ENCODE measurements around the gene TNFSF9.
"Not testable (repeated sequence)": the region's sequence is repeated elsewhere in the genome, so short reads cannot be mapped to it uniquely, and the experiment has no call there.

Gene TNFSF9

GRCh38 chr19:6564393-6564792 is 33.6 kb downstream of the TNFSF9 start:
- no peak for DNase-seq (ENCODE audit: low spot score)
- in situ Hi-C loops (cut with MboI; ENCODE audit: low sequenced_read_pairs, unreplicated experiment) = no loop called here
- no peak for TF ChIP-seq CTCF (IDR thresholded peaks at IDR 0.05; ENCODE audit: borderline replicate concordance, control extremely low read depth, extremely low read depth, insufficient read depth, missing control alignments)

- in situ Hi-C loops (cut with MboI; ENCODE audit: low sequenced_read_pairs, unreplicated experiment); DNase-seq (ENCODE audit: low spot score): not testable (repeated sequence)
These were observed 35.9 kb downstream of the TNFSF9 start for GRCh38 chr19:6566727-6567126.

GRCh38 chr19:6568010-6568526 is 37.2 kb downstream of the TNFSF9 start:
- in situ Hi-C loops (cut with MboI; ENCODE audit: low sequenced_read_pairs, unreplicated experiment) = no loop called here
- no peak for TF ChIP-seq CTCF (IDR thresholded peaks at IDR 0.05; ENCODE audit: borderline replicate concordance, control extremely low read depth, extremely low read depth, insufficient read depth, missing control alignments)
- no peak for DNase-seq (ENCODE audit: low spot score)

- in situ Hi-C loops (cut with MboI; ENCODE audit: low sequenced_read_pairs, unreplicated experiment) = no loop called here
These were observed 38.0 kb downstream of the TNFSF9 start for GRCh38 chr19:6568816-6569215.

GRCh38 chr19:6570764-6571163 is 39.9 kb downstream of the TNFSF9 start:
- in situ Hi-C loops (cut with MboI; ENCODE audit: low sequenced_read_pairs, unreplicated experiment) = no loop called here
- DNase-seq (ENCODE audit: low spot score) = no peak
- no peak for TF ChIP-seq CTCF (IDR thresholded peaks at IDR 0.05; ENCODE audit: borderline replicate concordance, control extremely low read depth, extremely low read depth, insufficient read depth, missing control alignments)

More at GRCh38 chr19:6568816-6569215, 38.0 kb downstream of the TNFSF9 start:
- DNase-seq (ENCODE audit: low spot score) = no peak
- TF ChIP-seq CTCF (IDR thresholded peaks at IDR 0.05; ENCODE audit: borderline replicate concordance, control extremely low read depth, extremely low read depth, insufficient read depth, missing control alignments) = no peak

GRCh38 chr19:6571167-6571566 is 40.3 kb downstream of the TNFSF9 start:
- TF ChIP-seq CTCF (IDR thresholded peaks at IDR 0.05; ENCODE audit: borderline replicate concordance, control extremely low read depth, extremely low read depth, insufficient read depth, missing control alignments) = no peak
- in situ Hi-C loops (cut with MboI; ENCODE audit: low sequenced_read_pairs, unreplicated experiment) = no loop called here
- DNase-seq (ENCODE audit: low spot score) = no peak

- no peak for DNase-seq (ENCODE audit: low spot score)
- no peak for TF ChIP-seq CTCF (IDR thresholded peaks at IDR 0.05; ENCODE audit: borderline replicate concordance, control extremely low read depth, extremely low read depth, insufficient read depth, missing control alignments)
- in situ Hi-C loops (cut with MboI; ENCODE audit: low sequenced_read_pairs, unreplicated experiment) = no loop called here
These were observed 41.4 kb downstream of the TNFSF9 start for GRCh38 chr19:6572217-6572616.
